Measurements from ENCODE around the gene METTL15.
"Not testable (repeated sequence)": the region's sequence is repeated elsewhere in the genome, so short reads cannot be mapped to it uniquely, and the experiment has no call there.

METTL15 gene

GRCh38 chr11:28099715-28100114 lies 8.5 kb upstream of the METTL15 start:
- H3K9me3 Mint-ChIP-seq = no peaks in the 10 kb centered on the region
- no peak for DNase-seq

GRCh38 chr11:28100665-28101064 lies 7.5 kb upstream of the METTL15 start:
- Mint-ChIP-seq H3K4me3 (no peak overlapping the region), H3K27me3 (ENCODE audit: low read depth, poor library complexity) (no peaks in the 10 kb centered on the region), H3K27ac (peak overlapping the region; percentile 71), H3K36me3 (ENCODE audit: low read depth) (peaks cover 9% of the 10 kb centered on the region), H3K9me3 (no peaks in the 10 kb centered on the region), H3K4me1 (peaks cover 63% of the 10 kb centered on the region)
- no peak for TF ChIP-seq CTCF (IDR thresholded peaks at IDR 0.05)
- no peak for DNase-seq

More at GRCh38 chr11:28099715-28100114, 8.5 kb upstream of the METTL15 start:
- no peak for TF ChIP-seq CTCF (IDR thresholded peaks at IDR 0.05)
- H3K27me3 Mint-ChIP-seq (ENCODE audit: low read depth, poor library complexity) = no peaks in the 10 kb centered on the region
- H3K27ac Mint-ChIP-seq = peak overlapping the region; percentile 45
- peaks cover 18% of the 10 kb centered on the region for H3K36me3 Mint-ChIP-seq (ENCODE audit: low read depth)
- no peak overlapping the region for H3K4me3 Mint-ChIP-seq
- H3K4me1 Mint-ChIP-seq = peaks cover 53% of the 10 kb centered on the region

GRCh38 chr11:28102300-28102699 lies 5.9 kb upstream of the METTL15 start:
- H3K9me3 Mint-ChIP-seq = not testable (repeated sequence)

GRCh38 chr11:28104425-28104824 lies 3.8 kb upstream of the METTL15 start:
- Mint-ChIP-seq H3K4me1 (peaks cover 90% of the 10 kb centered on the region), H3K9me3 (no peaks in the 10 kb centered on the region), H3K27me3 (ENCODE audit: low read depth, poor library complexity) (no peaks in the 10 kb centered on the region), H3K36me3 (ENCODE audit: low read depth) (no peaks in the 10 kb centered on the region), H3K4me3 (no peak overlapping the region), H3K27ac (peak overlapping the region; percentile 22)
- no peak for TF ChIP-seq CTCF (IDR thresholded peaks at IDR 0.05)
- no peak for DNase-seq

More at GRCh38 chr11:28102300-28102699, 5.9 kb upstream of the METTL15 start:
- DNase-seq; H3K27me3 Mint-ChIP-seq (ENCODE audit: low read depth, poor library complexity); H3K4me3 Mint-ChIP-seq; H3K36me3 Mint-ChIP-seq (ENCODE audit: low read depth): not testable (repeated sequence)
- Mint-ChIP-seq H3K27ac (peak overlapping the region; percentile 89), H3K4me1 (peaks cover 73% of the 10 kb centered on the region)

- peaks cover 90% of the 10 kb centered on the region for H3K4me1 Mint-ChIP-seq
- TF ChIP-seq CTCF (IDR thresholded peaks at IDR 0.05) = no peak
- peak overlapping the region; percentile 27 for H3K4me3 Mint-ChIP-seq
- H3K36me3 Mint-ChIP-seq (ENCODE audit: low read depth) = no peaks in the 10 kb centered on the region
- no peaks in the 10 kb centered on the region for H3K27me3 Mint-ChIP-seq (ENCODE audit: low read depth, poor library complexity)
- no peaks in the 10 kb centered on the region for H3K9me3 Mint-ChIP-seq
- no peak overlapping the region for H3K27ac Mint-ChIP-seq
- no peak for DNase-seq
Observed at GRCh38 chr11:28104984-28105383, 3.2 kb upstream of the METTL15 start.

GRCh38 chr11:28105869-28106268 lies 2.3 kb upstream of the METTL15 start:
- no peak for DNase-seq
- Mint-ChIP-seq H3K27me3 (ENCODE audit: low read depth, poor library complexity) (no peaks in the 10 kb centered on the region), H3K36me3 (ENCODE audit: low read depth) (no peaks in the 10 kb centered on the region), H3K27ac (peak overlapping the region; percentile 75), H3K4me1 (peaks cover 90% of the 10 kb centered on the region), H3K9me3 (no peaks in the 10 kb centered on the region), H3K4me3 (peak overlapping the region; percentile 99)
- TF ChIP-seq CTCF (IDR thresholded peaks at IDR 0.05) = no peak

Measured in nephron progenitor cell (in vitro differentiated cells).